ENCODE measurements around the gene ATP1A1. TPM values are rescaled to one million over a fixed set of nuclear protein-coding genes. Genes with fewer than 3 reads are reported as not detected.

Gene ATP1A1
- total RNA-seq, 1 experiment from 2014 or later = 151 TPM

DNA sequence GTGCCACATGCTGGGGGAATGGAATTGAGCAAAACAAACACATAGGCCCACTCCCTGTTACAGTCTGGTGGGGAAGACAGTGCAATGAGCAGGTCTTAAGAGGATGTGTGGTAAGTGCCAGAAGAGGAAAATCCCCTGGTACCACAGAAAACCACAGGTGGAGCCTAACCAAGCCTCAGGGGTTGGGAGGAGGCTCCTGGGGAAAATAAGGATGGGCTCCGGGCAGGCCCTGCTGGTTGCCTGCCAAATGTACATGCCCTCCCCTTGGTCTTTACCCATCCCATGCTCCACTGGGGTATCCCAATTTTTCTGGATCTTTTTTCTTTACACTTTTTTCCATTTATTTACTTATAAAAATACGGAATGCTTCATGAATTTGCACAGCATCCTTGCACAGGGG lies 40.4 kb downstream of the ATP1A1 start:
- DNase-seq (ENCODE audit: low spot score) = no peak

DNA sequence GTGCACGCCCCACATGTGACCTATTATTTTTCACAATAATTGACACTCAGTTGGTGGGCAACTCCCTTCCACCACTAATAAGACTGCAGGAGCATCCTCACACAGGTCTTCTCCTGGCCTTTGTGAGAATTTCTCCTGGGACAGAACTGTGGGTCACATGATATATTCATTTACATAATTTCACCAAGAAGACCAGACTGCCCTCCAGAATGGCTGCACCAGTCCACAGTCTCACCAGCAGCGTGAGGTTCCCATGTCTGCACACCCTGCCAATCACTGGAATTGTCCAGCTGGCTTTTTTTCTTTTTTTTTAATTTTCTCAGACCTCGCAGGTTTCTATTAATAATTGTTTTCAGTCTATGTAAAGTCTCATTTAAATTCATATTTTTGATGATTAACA lies 41.3 kb downstream of the ATP1A1 start:
- DNase-seq (ENCODE audit: low spot score) = no peak

- DNase-seq (ENCODE audit: low spot score) = no peak
Observed at GRCh38 chr1:116415200-116415698, 42.2 kb downstream of the ATP1A1 start.

GRCh38 chr1:116415699-116416533 lies 42.9 kb downstream of the ATP1A1 start:
- DNase-seq (ENCODE audit: low spot score) = no peak

DNA sequence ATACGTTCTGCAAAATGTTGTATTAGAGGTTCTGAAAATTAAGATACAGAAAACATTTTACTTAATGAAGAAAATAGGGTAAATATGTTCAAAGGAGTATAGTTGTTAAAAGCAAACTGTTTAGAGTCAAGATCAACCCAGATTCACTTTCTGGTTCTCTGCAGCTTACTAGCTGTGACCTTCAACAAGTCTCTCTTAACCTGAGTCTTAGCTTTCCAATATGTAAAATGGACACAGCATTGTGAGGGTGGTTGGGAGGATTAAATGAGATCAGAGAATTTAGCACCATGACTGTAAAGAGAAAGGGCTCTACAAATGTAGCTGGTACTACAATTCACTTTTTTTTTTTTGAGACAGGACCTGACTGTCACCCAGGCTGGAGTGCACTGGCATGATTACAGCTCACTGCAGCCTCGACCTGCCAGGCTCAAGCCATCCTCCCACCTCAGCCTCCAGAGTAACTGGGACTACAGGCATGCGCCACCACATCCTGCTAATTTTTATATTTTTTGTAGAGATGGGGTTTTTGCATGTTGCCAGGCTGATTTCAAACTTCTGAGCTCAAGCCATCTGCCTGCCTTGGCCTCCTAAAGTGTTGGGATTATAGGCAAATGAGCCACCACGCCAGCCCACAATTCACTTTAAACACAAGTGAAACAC lies 43.9 kb downstream of the ATP1A1 start:
- no peak for DNase-seq (ENCODE audit: low spot score)

GRCh38 chr1:116417678-116418077 lies 44.6 kb downstream of the ATP1A1 start:
- DNase-seq (ENCODE audit: low spot score) = no peak

DNA sequence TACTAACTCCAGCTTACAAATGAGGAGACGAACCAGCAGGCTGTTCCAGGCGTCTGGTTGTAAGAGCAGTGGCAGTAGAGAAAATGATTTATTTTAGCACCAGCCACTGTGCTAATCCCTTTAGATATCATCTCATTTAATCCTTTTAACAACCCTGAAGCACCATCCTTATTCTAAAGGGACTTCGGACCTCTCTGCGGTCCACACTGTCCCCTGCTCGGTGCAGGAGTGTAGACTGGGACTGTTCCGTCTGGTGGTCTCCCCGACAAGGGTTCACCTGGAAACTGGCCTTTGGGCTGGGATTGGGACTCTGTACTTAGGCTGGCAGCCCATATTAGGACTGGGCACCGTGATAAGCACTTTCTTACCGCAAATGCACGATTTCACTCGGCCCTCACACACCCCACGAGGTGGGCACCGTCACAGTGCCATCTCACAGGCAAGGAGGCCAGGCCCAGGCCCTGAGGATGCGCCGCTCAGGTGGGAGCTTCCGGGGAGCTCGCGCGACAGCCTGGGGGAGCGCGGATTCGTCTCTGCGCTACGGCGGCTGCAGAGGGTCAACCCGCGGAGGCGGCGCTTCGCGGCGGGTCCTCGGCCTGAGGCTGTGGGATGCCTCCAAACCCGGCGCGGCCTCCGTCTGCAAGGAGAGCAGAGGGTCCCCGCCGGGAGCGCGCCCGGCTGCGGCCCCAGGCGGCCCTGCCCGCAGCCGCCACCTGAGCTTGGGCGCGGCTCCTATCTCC lies 45.2 kb downstream of the ATP1A1 start:
- peak; percentile 57 for DNase-seq (ENCODE audit: low spot score)

DNA sequence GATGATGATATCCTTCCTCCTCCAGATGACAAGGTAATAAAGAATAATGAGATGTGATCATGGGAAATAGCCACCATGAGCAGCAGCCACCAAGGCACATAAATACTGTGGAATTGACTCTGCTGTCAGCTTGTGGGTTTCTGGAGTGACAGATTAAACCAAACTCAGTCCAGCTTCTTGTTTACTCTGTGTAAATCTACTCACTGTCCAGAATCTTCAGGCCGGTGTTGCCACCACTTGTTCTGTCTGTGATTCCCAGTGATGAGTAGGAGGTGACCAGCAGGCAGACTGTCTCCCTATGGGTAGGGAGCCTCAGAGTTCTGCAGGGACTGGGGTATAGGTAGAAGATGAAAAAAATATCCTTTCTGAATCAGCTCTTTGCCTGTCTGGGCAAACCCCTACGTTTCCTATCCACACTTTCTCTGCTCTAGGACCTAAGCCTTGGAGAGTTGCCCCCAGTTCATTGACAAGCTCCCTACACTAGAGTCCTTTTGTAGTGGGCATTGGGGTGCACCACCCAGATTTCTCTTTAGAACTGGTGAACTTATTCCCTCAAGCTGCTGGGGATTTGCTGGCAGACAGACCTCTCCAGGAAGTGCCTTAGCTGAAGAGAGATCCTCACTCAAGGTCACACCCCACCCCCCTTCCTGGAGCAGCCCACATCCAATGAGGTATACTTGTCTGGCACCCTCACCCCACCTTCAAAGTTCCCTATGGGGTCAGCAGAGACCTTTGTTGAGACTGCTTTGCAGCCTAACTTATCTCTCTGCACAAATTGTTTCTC lies 47.6 kb downstream of the ATP1A1 start:
- DNase-seq (ENCODE audit: low spot score) = no peak

DNA sequence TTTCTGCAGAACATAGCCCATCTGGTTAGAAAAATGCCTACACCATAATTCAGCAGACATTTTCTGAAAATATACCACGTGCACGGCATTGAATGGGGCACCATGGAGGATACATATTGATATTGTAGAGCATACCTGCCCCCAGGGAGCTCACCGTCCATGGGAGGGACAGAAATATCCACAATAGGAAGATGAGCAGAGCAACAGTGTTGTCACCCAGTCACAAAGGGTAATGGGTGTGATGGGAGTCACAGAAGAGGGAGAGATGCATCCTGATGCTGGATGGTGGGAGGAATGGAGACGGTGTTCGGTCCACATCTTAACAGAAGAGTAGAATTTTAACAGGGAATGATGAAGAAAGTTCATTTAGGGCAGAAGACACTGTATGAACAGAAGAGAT lies 51.4 kb downstream of the ATP1A1 start:
- DNase-seq (ENCODE audit: low spot score) = no peak

- DNase-seq (ENCODE audit: low spot score) = no peak
Observed at GRCh38 chr1:116424863-116425262, 51.8 kb downstream of the ATP1A1 start.

GRCh38 chr1:116425987-116426386 lies 52.9 kb downstream of the ATP1A1 start:
- DNase-seq (ENCODE audit: low spot score) = no peak

DNA sequence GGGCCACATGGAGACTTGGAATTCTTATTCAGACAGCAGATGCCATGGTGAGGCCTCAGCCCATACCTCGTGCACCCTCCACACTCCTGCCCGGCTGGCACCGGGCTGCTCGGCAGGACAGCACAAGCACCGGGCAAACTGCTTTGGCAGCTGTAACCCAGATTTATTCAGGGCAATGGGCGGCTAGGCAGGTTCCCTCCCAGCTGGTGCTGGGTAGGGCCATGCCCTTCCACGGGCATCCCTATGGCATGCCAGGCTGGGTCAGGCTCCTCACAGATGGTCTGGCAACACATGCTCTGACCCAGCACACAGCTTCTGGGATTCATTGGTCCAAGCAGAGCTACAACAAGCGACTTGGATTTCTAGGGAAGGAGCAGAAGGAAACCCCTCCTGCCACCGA lies 53.4 kb downstream of the ATP1A1 start:
- DNase-seq (ENCODE audit: low spot score) = no peak

- no peak for DNase-seq (ENCODE audit: low spot score)
Observed at GRCh38 chr1:116428576-116428975, 55.5 kb downstream of the ATP1A1 start.

- DNase-seq (ENCODE audit: low spot score) = no peak
Observed at GRCh38 chr1:116429821-116430374, 56.9 kb downstream of the ATP1A1 start.

DNA sequence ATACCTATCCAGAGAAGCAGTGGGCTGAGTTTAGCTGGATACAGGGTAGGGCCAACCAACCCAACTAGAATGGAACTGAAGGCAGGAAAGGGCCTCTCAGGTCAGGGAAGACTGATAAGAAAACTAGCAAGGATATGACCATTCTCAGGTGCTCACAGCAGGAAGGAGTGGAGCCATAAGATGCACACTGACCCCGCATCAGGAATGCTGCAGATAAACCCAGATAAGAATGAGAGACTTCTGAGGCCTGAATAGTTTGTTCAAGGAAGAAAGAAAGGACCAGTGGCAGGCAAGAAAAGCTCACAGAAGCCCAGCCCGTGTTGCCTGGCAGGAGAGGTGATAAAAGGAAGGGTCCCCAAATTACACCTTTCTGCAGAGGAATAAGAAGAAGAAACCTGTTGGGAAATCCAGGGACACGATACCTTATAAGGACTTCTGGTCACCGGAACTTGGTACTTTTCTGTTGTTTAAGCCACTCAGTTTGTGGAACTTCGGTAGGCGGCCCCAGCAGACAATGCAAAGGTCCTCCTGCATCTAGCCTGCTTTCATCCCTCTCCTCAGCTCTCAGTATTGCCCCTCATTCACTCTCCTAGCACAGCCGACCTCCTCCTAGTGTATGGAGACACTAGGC lies 58.9 kb downstream of the ATP1A1 start:
- no peak for DNase-seq (ENCODE audit: low spot score)

DNA sequence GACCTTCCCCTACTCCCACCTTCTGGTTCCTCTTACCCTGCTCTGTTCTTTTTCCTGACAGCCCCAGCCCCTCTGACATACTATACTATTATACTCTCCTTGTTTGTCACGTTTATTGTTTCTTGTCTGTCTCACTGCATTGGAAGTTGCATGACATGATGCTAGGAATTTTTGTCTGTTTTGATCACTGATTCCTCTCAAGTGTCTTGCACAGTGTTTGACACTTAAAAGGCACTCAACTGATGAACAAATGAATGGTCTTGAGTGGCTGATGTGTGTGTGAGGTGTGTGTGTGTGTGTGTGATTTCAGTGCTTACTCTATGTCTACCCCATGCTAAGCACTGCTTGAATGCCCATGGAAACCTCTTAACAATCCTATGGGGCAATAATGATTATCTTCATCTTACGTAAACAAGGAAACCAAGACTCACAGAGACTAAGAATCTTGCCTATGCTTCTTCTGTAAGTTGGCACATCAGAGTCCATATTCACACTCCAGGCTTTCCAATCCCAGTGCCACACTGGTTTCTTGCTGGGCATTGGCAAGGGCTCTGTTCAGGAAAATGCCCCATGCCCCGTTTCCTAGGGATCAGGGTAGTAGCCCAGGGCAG lies 59.7 kb downstream of the ATP1A1 start:
- no peak for DNase-seq (ENCODE audit: low spot score)

- no peak for DNase-seq (ENCODE audit: low spot score)
Observed at GRCh38 chr1:116433275-116434257, 60.5 kb downstream of the ATP1A1 start.

DNA sequence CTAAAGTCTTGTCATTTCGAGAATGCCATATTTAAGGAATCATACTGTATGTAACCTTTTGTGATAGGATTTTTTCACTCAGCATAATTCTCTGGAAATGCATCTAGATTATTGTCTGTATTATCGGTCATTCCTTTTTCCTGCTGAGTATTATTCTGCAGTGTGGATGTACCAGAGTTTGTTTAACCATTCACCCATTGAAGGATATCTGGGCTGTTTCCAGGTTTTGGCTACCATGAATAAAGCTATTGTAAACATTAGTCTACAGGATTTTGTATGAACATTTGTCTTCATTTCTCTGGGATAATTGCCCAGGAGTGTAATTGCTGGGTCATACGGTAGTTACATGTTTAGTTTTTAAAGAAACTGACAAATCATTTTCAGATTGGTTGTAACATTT lies 61.8 kb downstream of the ATP1A1 start:
- no peak for DNase-seq (ENCODE audit: low spot score)
